Small intestine (tissue), 7 donors: ENCODE results near the gene MAPKAPK3. TPM values are rescaled to one million over a fixed set of nuclear protein-coding genes. Genes with fewer than 3 reads are reported as not detected.

Source experiments
- DNase-seq, 2 donors: peaks; one replicate each; pipeline versions ENCODE4 v3.0.0 to v3.0.0-alpha.2; 2013
- FAIRE-seq: peaks from 2 replicates; lab custom pipeline; 2012; peaks lifted over from hg19 to GRCh38; lab: Jason Lieb, UNC
- H3K27ac ChIP-seq, 3 donors: one replicate each; pipeline ENCODE4 v1.5.1; 2013; ENCODE audit warnings: low read length in 2 of 3, mild to moderate bottlenecking in 2 of 3, control low read depth in 1 of 3, inconsistent platforms in 1 of 3, low read depth in 1 of 3, moderate library complexity in 1 of 3
- H3K27me3 ChIP-seq, 3 donors: one replicate each; pipeline ENCODE4 v1.6.1; 2013; ENCODE audit warnings: low read length in 3 of 3, inconsistent platforms in 1 of 3; ENCODE audit not compliant: control insufficient read depth in 3 of 3, insufficient read depth in 3 of 3
- H3K36me3 ChIP-seq, 3 donors: one replicate each; pipeline ENCODE4 v1.6.1; 2013; ENCODE audit warnings: low read length in 3 of 3, inconsistent platforms in 1 of 3, low read depth in 1 of 3, mild to moderate bottlenecking in 1 of 3, moderate library complexity in 1 of 3; ENCODE audit not compliant: control insufficient read depth in 3 of 3, insufficient read depth in 2 of 3
- H3K4me1 ChIP-seq, 3 donors: one replicate each; pipeline ENCODE4 v1.6.1; 2013; ENCODE audit warnings: low read length in 2 of 3, inconsistent platforms in 1 of 3, low read depth in 1 of 3, mild to moderate bottlenecking in 1 of 3, moderate library complexity in 1 of 3; ENCODE audit not compliant: control insufficient read depth in 3 of 3, insufficient read depth in 2 of 3
- H3K4me3 ChIP-seq, 3 donors: one replicate each; pipeline ENCODE4 v1.5.1; 2013; ENCODE audit warnings: low read length in 3 of 3, control low read depth in 1 of 3, inconsistent platforms in 1 of 3, low read depth in 1 of 3, mild to moderate bottlenecking in 1 of 3, moderate library complexity in 1 of 3
- H3K9me3 ChIP-seq, 2 donors: one replicate each; pipeline ENCODE4 v1.6.1; 2013; ENCODE audit warnings: low read depth in 1 of 2, low read length in 1 of 2; ENCODE audit not compliant: control insufficient read depth in 2 of 2, insufficient read depth in 1 of 2
- WGBS, 3 donors: extraction: QIAGEN DNeasy Blood & Tissue Kit; methylation state at CpG; one replicate each; pipeline ENCODE4 v1.1.7; 2013; 5-methylcytosine and 5-hydroxymethylcytosine counted together
- polyA plus RNA-seq, 4 donors: library from polyadenylated mRNA; stranded (reverse) in 3 of 4; unstranded in 1 of 4; fragments of 200-250 nt in 3 of 4; fragments of 120-200 nt in 1 of 4; gene quantifications; one replicate each; pipeline versions ENCODE4 v1.2.1 to v1.2.3, GENCODE V29; 2013
- donor health status: healthy with polysubstance abuse.
- donor health status: control.
- donor health status: control.
- donor health status: Bipolar disorder and iron deficiency.
- donor health status: healthy.

The MAPKAPK3 gene
- polyA plus RNA-seq, 4 donors = 28.2 to 83.4 (median 31.5) TPM

GRCh38 chr3:50612970-50613846 lies 3.7 kb upstream of the MAPKAPK3 start:
- FAIRE-seq = no peak
- H3K4me1 ChIP-seq = peaks cover 2 to 43% (median 8%) of the 10 kb centered on the region in 3 donors
- H3K27ac ChIP-seq = peak overlapping the region in 2 of 3 donors; percentile 93 to 96
- WGBS, 3 donors = 58 to 64% (median 62%) methylated on average over 6 of the region's 6 CpGs
- peak overlapping the region in 1 of 3 donors; percentile 96 for H3K4me3 ChIP-seq
- H3K9me3 ChIP-seq = no peaks in the 10 kb centered on the region
- no peaks in the 10 kb centered on the region for H3K27me3 ChIP-seq
- DNase-seq = no peak
- H3K36me3 ChIP-seq = peaks cover 0 to 23% (median 0%) of the 10 kb centered on the region in 3 donors

DNA sequence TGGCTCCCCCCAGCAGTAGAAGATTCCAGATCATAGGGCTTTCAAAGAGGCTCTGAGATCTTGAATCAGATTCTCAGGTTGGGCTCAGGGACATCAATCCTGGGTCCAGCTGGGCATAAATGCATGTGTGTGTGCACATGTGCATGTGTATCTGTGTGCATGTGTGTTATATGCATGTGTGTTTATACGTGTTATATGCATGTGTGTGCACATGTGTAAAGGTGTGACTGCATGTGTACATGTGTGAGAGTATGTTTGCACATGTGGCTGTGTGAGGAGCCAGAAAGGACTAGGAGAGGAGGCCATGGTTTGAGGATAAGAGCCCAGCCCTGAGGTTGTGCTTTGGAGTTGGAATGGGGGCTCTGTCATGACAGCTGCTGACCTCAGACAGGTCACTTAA lies 1.8 kb upstream of the MAPKAPK3 start:
- FAIRE-seq = no peak

GRCh38 chr3:50616003-50616769 lies 765 bp upstream of the MAPKAPK3 start:
- Histone ChIP-seq H3K4me1 (peaks cover 2 to 35% (median 9%) of the 10 kb centered on the region in 3 donors), H3K9me3 (no peaks in the 10 kb centered on the region), H3K27me3 (no peaks in the 10 kb centered on the region), H3K27ac (peak overlapping the region; percentile 28 to 89 (median 82)), H3K36me3 (peaks cover 0 to 21% (median 0%) of the 10 kb centered on the region in 3 donors), H3K4me3 (peak overlapping the region; percentile 53 to 82 (median 80))
- DNase-seq = peak; percentile 89 to 90
- no peak for FAIRE-seq
- WGBS, 3 donors = 0 to 1% (median 1%) methylated on average over 24 of the region's 24 CpGs

More for the DNA sequence above, 1.8 kb upstream of the MAPKAPK3 start:
- no peak for DNase-seq
- Histone ChIP-seq H3K4me3 (no peak overlapping the region), H3K36me3 (peaks cover 0 to 15% (median 0%) of the 10 kb centered on the region in 3 donors), H3K9me3 (no peaks in the 10 kb centered on the region), H3K4me1 (peaks cover 2 to 37% (median 6%) of the 10 kb centered on the region in 3 donors), H3K27ac (no peak overlapping the region), H3K27me3 (no peaks in the 10 kb centered on the region)
- 60 to 75% (median 68%) methylated on average over 1 of the region's 1 CpG for WGBS, 3 donors

- Histone ChIP-seq H3K4me1 (peaks cover 2 to 35% (median 9%) of the 10 kb centered on the region in 3 donors), H3K36me3 (peaks cover 0 to 25% (median 0%) of the 10 kb centered on the region in 3 donors), H3K9me3 (no peaks in the 10 kb centered on the region), H3K27me3 (no peaks in the 10 kb centered on the region), H3K27ac (peak overlapping the region; percentile 28 to 89 (median 82)), H3K4me3 (peak overlapping the region; percentile 53 to 82 (median 80))
- DNase-seq (peak; percentile 94 to 97), FAIRE-seq (no peak)
- WGBS, 3 donors = 0% methylated on average over 13 to 22 of the region's 22 CpGs
Observed at GRCh38 chr3:50616770-50617095, 218 bp upstream of the MAPKAPK3 start.

DNA sequence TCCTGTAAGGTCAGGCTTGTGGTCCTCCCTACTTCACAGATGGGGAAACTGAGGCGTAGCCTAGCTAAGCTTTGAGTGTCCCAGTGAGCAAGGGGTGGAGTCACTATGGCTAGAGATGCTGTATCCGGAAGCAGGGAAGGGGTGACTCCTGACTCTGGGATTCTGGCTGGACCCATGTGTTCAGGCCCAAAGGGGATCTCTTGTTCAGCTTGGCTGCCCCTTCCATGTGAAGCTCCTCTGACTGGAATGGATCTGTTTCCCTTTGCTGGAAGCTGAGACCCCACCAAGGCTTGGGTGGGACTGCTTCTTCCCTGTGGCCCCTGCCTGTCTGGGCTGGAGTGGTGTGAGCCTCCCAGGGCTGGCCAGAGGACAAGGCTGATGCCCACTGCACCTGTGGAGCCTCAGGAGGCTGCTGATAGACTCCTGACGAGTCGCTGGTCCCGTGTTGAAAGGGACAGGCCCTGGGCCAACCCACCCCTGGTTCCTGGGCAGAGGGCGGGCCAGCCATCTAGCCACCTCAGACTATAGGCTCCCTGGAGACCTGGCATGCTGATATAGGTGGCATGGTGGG lies 1.0 kb downstream of the MAPKAPK3 start:
- H3K27ac ChIP-seq = peak overlapping the region; percentile 89 to 98 (median 96)
- peaks cover 0 to 38% (median 0%) of the 10 kb centered on the region in 3 donors for H3K36me3 ChIP-seq
- no peaks in the 10 kb centered on the region for H3K9me3 ChIP-seq
- WGBS, 3 donors = 29 to 47% (median 32%) methylated on average over 6 of the region's 6 CpGs
- peak; percentile 27 to 46 for DNase-seq
- H3K4me1 ChIP-seq = peaks cover 2 to 30% (median 9%) of the 10 kb centered on the region in 3 donors
- FAIRE-seq = no peak
- peak overlapping the region; percentile 61 to 82 (median 80) for H3K4me3 ChIP-seq
- H3K27me3 ChIP-seq = no peaks in the 10 kb centered on the region

DNA sequence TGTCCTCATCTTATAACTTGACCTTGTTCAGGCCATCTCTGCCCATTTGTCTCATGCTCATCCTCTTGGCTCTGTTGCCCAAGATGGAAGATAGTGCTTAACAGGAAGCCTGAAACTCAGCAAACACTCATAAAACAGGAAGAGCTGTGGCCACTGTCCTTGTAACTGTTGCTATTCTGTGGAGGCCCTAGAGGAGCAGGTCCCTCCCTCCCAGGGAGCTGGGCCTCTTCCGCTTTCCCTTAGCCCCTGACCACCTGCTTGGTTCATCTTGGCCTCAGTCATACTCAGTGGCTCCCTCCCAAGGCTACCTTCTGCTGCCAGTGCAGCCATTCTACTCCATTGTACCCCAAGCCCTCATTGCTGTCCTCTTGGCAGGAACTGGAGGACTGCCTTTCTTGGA lies 3.5 kb downstream of the MAPKAPK3 start:
- peak overlapping the region; percentile 4 to 56 (median 14) for H3K27ac ChIP-seq
- WGBS, 3 donors = 73 to 94% (median 73%) methylated on average over 1 of the region's 1 CpG

DNA sequence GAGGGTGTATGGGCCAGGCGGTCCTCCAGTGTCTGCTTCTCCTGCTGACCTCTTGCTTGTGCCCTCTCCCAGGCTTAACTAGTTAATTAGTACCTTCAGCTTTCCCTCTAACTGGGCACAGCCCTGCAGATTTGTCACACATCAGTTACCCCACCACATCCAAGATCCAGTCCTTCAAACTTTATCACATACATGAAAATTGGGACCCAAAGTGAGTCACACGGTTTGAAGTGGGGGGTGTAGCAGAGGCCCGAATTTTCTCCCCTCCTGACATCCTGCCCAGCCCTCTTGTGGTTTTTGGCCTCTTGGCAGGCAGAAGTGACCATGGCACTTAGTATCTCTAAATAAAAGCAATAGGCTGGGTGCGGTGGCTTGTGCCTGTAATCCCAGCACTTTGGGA lies 3.9 kb downstream of the MAPKAPK3 start:
- peaks cover 2 to 22% (median 11%) of the 10 kb centered on the region in 3 donors for H3K4me1 ChIP-seq
- H3K27me3 ChIP-seq = no peaks in the 10 kb centered on the region
- no peak for DNase-seq
- no peak for FAIRE-seq
- WGBS, 3 donors = 55 to 71% (median 69%) methylated on average over 4 of the region's 4 CpGs
- peak overlapping the region in 1 of 3 donors; percentile 56 for H3K27ac ChIP-seq
- H3K4me3 ChIP-seq = no peak overlapping the region
- no peaks in the 10 kb centered on the region for H3K9me3 ChIP-seq
- peaks cover 0 to 60% (median 0%) of the 10 kb centered on the region in 3 donors for H3K36me3 ChIP-seq

More for the DNA sequence above, 3.5 kb downstream of the MAPKAPK3 start:
- Histone ChIP-seq H3K27me3 (no peaks in the 10 kb centered on the region), H3K4me1 (peaks cover 2 to 22% (median 11%) of the 10 kb centered on the region in 3 donors), H3K4me3 (no peak overlapping the region), H3K36me3 (peaks cover 0 to 56% (median 0%) of the 10 kb centered on the region in 3 donors), H3K9me3 (no peaks in the 10 kb centered on the region)
- no peak for FAIRE-seq
- DNase-seq = peak in 1 of 2 donors; percentile 34

GRCh38 chr3:50622881-50623280 lies 5.9 kb downstream of the MAPKAPK3 start:
- no peak overlapping the region for H3K4me3 ChIP-seq
- 81 to 91% (median 84%) methylated on average over 3 of the region's 3 CpGs for WGBS, 3 donors
- FAIRE-seq (no peak), DNase-seq (no peak)
- peaks cover 2 to 20% (median 11%) of the 10 kb centered on the region in 3 donors for H3K4me1 ChIP-seq
- no peaks in the 10 kb centered on the region for H3K9me3 ChIP-seq
- H3K36me3 ChIP-seq = peaks cover 0 to 78% (median 0%) of the 10 kb centered on the region in 3 donors
- no peak overlapping the region for H3K27ac ChIP-seq
- no peaks in the 10 kb centered on the region for H3K27me3 ChIP-seq
